Duodenal mucosa (tissue), 2 donors: ENCODE results near the gene E2F3.
"Not testable (repeated sequence)": the region's sequence is repeated elsewhere in the genome, so short reads cannot be mapped to it uniquely, and the experiment has no call there.

ENCODE experiments used
- H3K27ac ChIP-seq: one replicate; pipeline ENCODE4 v1.7.0; 2013; ENCODE audit warnings: low read depth, low read length
- H3K27me3 ChIP-seq, 2 donors: one replicate each; pipeline ENCODE4 v1.7.0; 2013; ENCODE audit warnings: low read length in 2 of 2, control low read depth in 1 of 2; ENCODE audit not compliant: insufficient read depth in 2 of 2, control insufficient read depth in 1 of 2
- H3K36me3 ChIP-seq, 2 donors: one replicate each; pipeline ENCODE4 v1.7.0; 2013; ENCODE audit warnings: low read length in 2 of 2, control low read depth in 1 of 2; ENCODE audit not compliant: insufficient read depth in 2 of 2, control insufficient read depth in 1 of 2
- H3K4me1 ChIP-seq, 2 donors: one replicate each; pipeline ENCODE4 v1.7.0; 2013; ENCODE audit warnings: low read length in 2 of 2, control low read depth in 1 of 2; ENCODE audit not compliant: insufficient read depth in 2 of 2, control insufficient read depth in 1 of 2
- H3K4me3 ChIP-seq, 2 donors: one replicate each; pipeline ENCODE4 v1.7.0; 2013; ENCODE audit warnings: low read length in 2 of 2, low read depth in 1 of 2
- H3K9ac ChIP-seq, 2 donors: one replicate each; pipeline ENCODE4 v1.7.0; 2013; ENCODE audit warnings: low read length in 2 of 2, low read depth in 1 of 2
- H3K9me3 ChIP-seq, 2 donors: one replicate each; pipeline ENCODE4 v1.7.0; 2013; ENCODE audit warnings: low read length in 2 of 2, control low read depth in 1 of 2; ENCODE audit not compliant: control insufficient read depth in 1 of 2

Gene E2F3

DNA sequence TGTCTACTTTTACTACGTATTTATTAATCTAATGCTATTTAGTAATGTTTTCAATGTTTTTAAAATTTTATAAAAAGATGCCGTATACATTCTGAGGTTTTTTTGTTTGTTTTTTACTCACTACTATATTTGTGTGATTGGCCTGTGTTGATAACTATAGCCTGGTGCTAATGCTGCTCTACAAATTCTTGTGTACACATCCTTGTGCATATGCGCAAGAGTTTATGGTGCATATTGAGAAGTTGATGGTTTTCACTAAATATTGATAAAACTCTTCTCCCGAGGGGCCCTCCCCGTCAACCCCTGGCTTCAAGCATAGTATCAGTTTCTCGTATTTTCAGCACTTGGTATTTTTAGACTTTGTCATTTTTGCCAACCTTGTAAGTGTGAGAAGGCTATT is 59.9 kb downstream of the E2F3 start:
- H3K36me3 ChIP-seq = no peaks in the 10 kb centered on the region
- no peak overlapping the region for H3K27ac ChIP-seq
- no peaks in the 10 kb centered on the region for H3K9me3 ChIP-seq
- no peak overlapping the region for H3K4me3 ChIP-seq
- no peaks in the 10 kb centered on the region for H3K27me3 ChIP-seq
- no peak overlapping the region for H3K9ac ChIP-seq
- no peaks in the 10 kb centered on the region for H3K4me1 ChIP-seq

GRCh38 chr6:20463396-20463795 is 61.7 kb downstream of the E2F3 start:
- Histone ChIP-seq H3K9ac (no peak overlapping the region), H3K4me3 (no peak overlapping the region), H3K36me3 (no peaks in the 10 kb centered on the region), H3K27ac (no peak overlapping the region), H3K4me1 (no peaks in the 10 kb centered on the region), H3K27me3 (no peaks in the 10 kb centered on the region), H3K9me3 (no peaks in the 10 kb centered on the region)

DNA sequence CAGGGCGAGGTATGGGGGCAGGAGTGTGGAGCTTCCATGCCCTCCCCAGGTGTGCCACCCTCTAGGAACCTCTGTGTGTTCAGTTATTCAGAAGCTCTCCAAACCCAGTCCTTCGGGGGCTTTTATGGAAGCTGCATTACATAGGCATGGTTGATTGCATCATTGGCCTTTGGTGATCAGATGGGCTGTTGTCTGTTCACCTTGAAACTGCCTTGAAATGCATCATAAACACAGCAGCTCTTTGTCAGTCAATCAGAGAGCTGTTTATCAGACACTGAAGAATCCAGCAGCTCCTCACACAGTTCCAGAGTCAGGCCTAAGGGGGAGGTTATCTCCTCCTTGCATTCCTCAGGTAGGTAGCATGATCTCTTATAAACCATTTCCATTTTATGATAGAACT is 62.4 kb downstream of the E2F3 start:
- no peaks in the 10 kb centered on the region for H3K27me3 ChIP-seq
- no peak overlapping the region for H3K4me3 ChIP-seq
- no peaks in the 10 kb centered on the region for H3K36me3 ChIP-seq
- no peak overlapping the region for H3K27ac ChIP-seq
- no peaks in the 10 kb centered on the region for H3K4me1 ChIP-seq
- no peaks in the 10 kb centered on the region for H3K9me3 ChIP-seq
- H3K9ac ChIP-seq = no peak overlapping the region

- no peak overlapping the region for H3K4me3 ChIP-seq
- no peaks in the 10 kb centered on the region for H3K36me3 ChIP-seq
- no peaks in the 10 kb centered on the region for H3K9me3 ChIP-seq
- H3K4me1 ChIP-seq = no peaks in the 10 kb centered on the region
- H3K27me3 ChIP-seq = no peaks in the 10 kb centered on the region
- H3K27ac ChIP-seq = no peak overlapping the region
- no peak overlapping the region for H3K9ac ChIP-seq
Measured at GRCh38 chr6:20464847-20465246, 63.2 kb downstream of the E2F3 start.

GRCh38 chr6:20465616-20466015 is 63.9 kb downstream of the E2F3 start:
- H3K4me1 ChIP-seq, H3K27me3 ChIP-seq, H3K4me3 ChIP-seq, H3K36me3 ChIP-seq, H3K9me3 ChIP-seq, H3K9ac ChIP-seq, H3K27ac ChIP-seq: not testable (repeated sequence)

DNA sequence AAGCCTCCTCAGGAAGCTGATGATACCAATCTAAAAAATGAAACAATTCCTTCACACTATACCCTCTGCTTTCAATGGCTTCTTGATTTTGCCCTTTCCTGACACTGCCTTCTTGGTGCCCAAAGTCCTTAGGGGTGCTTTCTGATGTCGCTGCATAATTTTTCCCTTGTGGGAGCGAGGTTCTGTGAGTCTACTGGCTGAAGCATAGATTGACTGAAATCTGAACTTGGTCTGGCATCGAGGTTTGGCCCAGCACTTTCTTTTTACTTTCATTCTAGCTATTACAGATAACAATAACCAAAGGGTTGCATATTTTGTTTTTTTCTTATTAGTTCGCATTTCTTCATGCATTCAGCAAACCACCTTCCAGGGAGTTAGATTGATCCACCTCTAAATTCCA is 65.8 kb downstream of the E2F3 start:
- Histone ChIP-seq H3K9me3 (no peaks in the 10 kb centered on the region), H3K9ac (no peak overlapping the region), H3K27me3 (no peaks in the 10 kb centered on the region), H3K4me1 (no peaks in the 10 kb centered on the region), H3K4me3 (no peak overlapping the region), H3K36me3 (no peaks in the 10 kb centered on the region), H3K27ac (no peak overlapping the region)

- Histone ChIP-seq H3K4me3 (no peak overlapping the region), H3K9me3 (no peaks in the 10 kb centered on the region), H3K4me1 (no peaks in the 10 kb centered on the region), H3K27me3 (no peaks in the 10 kb centered on the region), H3K27ac (no peak overlapping the region), H3K9ac (no peak overlapping the region), H3K36me3 (no peaks in the 10 kb centered on the region)
Measured at GRCh38 chr6:20468209-20468608, 66.5 kb downstream of the E2F3 start.

DNA sequence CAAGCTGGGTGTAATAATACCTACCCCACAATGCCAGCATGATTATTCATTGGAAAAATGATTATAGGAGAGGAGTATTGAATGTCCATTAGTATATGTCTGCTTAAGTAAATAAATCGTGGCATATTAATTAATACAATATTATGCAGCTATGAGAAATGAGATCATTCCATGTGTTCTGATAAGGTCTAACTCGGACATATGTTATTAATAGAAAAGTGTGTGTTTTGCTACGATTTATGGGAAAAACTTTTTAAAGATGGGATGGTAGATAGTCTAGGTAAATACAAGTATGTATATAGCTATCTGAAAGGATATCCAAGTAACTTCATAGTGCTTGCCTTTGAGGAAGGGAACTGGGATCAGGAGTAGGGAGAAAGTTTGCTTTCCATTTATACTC is 71.1 kb downstream of the E2F3 start:
- peaks cover 0 to 3% of the 10 kb centered on the region in 2 donors for H3K36me3 ChIP-seq
- peaks cover 0 to 3% of the 10 kb centered on the region in 2 donors for H3K4me1 ChIP-seq
- H3K9ac ChIP-seq = no peak overlapping the region
- no peaks in the 10 kb centered on the region for H3K27me3 ChIP-seq
- no peak overlapping the region for H3K4me3 ChIP-seq
- H3K9me3 ChIP-seq = no peaks in the 10 kb centered on the region
- no peak overlapping the region for H3K27ac ChIP-seq

DNA sequence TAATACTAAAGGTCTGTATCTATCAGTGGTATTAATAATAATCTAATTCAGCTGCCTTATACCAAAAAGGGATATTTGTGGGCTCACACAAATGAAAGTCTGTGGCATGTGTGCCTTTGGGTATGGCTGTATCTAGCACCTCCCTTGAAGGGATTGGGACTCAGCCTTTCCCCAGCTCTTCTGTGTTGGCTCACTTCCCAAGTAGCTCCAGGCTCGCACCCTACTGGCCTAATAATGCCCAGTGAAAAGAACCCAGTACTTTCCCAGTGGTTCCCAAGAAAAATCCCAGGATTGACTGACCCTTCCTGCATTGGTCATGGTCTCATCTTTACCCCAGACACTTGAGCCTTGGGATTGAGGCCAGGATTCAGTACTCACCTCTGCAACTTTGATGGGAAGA is 71.8 kb downstream of the E2F3 start:
- Histone ChIP-seq H3K4me1 (peaks cover 0 to 3% of the 10 kb centered on the region in 2 donors), H3K4me3 (no peak overlapping the region), H3K9ac (no peak overlapping the region), H3K27me3 (no peaks in the 10 kb centered on the region), H3K9me3 (no peaks in the 10 kb centered on the region), H3K36me3 (peaks cover 0 to 3% of the 10 kb centered on the region in 2 donors), H3K27ac (no peak overlapping the region)

- Histone ChIP-seq H3K4me3 (no peak overlapping the region), H3K9me3 (no peaks in the 10 kb centered on the region), H3K9ac (no peak overlapping the region), H3K27ac (no peak overlapping the region), H3K36me3 (peaks cover 0 to 7% of the 10 kb centered on the region in 2 donors), H3K4me1 (peaks cover 0 to 3% of the 10 kb centered on the region in 2 donors), H3K27me3 (no peaks in the 10 kb centered on the region)
Measured at GRCh38 chr6:20474874-20475542, 73.3 kb downstream of the E2F3 start.
